Testis (tissue), 2 donors: Measurements from ENCODE around the gene PRPF38A.

ENCODE experiments used
- POLR2A ChIP-seq: fragments of 450-650 bp; IDR thresholded peaks from one replicate; pipeline ENCODE4 v1.6.1; 2017; ENCODE audit warnings: antibody characterized with exemption, mild to moderate bottlenecking, moderate library complexity
- TF ChIP-seq, protein P1 (sequence below), 3 experiments: fragments of 450-650 bp in 2 of 3; fragments of 200-600 bp in 1 of 3; sonication (generic) in 1 of 3; IDR thresholded peaks; one replicate each; pipeline ENCODE4 v1.5.1; 2016 to 2019; ENCODE audit warnings: antibody characterized with exemption in 3 of 3, mild to moderate bottlenecking in 2 of 3, moderate library complexity in 1 of 3

DNA sequence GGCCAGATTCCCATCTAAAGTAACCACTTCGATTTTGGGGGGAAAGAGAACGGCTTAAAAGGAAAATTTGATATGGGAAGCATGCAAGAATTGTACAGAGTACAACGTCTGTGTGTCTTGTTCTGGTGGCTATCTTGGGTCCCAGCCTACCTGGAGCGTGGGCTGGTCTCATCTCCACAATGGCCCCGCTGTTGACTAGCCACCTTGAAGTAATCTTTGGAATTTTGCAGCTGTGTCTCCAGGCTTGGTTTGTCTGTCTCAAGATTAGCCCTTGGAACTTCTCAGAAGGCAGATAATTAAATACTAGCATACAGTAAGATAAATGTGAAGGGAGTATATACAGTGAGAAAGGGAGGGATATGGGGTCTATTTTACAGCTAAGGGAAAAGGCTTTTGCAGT is 37.1 kb upstream of the PRPF38A start:
- no peak for TF ChIP-seq POLR2A
- TF ChIP-seq, protein P1, sequence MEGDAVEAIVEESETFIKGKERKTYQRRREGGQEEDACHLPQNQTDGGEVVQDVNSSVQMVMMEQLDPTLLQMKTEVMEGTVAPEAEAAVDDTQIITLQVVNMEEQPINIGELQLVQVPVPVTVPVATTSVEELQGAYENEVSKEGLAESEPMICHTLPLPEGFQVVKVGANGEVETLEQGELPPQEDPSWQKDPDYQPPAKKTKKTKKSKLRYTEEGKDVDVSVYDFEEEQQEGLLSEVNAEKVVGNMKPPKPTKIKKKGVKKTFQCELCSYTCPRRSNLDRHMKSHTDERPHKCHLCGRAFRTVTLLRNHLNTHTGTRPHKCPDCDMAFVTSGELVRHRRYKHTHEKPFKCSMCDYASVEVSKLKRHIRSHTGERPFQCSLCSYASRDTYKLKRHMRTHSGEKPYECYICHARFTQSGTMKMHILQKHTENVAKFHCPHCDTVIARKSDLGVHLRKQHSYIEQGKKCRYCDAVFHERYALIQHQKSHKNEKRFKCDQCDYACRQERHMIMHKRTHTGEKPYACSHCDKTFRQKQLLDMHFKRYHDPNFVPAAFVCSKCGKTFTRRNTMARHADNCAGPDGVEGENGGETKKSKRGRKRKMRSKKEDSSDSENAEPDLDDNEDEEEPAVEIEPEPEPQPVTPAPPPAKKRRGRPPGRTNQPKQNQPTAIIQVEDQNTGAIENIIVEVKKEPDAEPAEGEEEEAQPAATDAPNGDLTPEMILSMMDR (IDR thresholded peaks at IDR 0.05), result no peak
